IMR-90 (cell line): ENCODE results near the gene MDM1.

Experiments
- BHLHE40 ChIP-seq: fragments of 150-350 bp; IDR thresholded peaks from 2 replicates; pipeline ENCODE4 v1.6.1; 2016; ENCODE audit warnings: mild to moderate bottlenecking, low read depth, low read length
- FOS ChIP-seq: fragments of 150-350 bp; IDR thresholded peaks from 2 replicates; pipeline ENCODE4 v1.6.1; 2016; ENCODE audit warnings: low read depth, low read length
- MAFK ChIP-seq: IDR thresholded peaks from 2 replicates; pipeline ENCODE4 v1.6.1; 2012; ENCODE audit warnings: low read depth, low read length, improper control_type of control experiment
- MXI1 ChIP-seq: IDR thresholded peaks from 2 replicates; pipeline ENCODE4 v1.6.1; 2012; ENCODE audit warnings: low read depth, mild to moderate bottlenecking, low read length, moderate library complexity, borderline replicate concordance
- POLR2A ChIP-seq: IDR thresholded peaks from 2 replicates; pipeline ENCODE4 v1.6.1; 2012; ENCODE audit warnings: mild to moderate bottlenecking, low read depth, low read length
- TF ChIP-seq, protein P1 (sequence below): conservative IDR thresholded peaks from 2 replicates; pipeline ENCODE4 v1.5.1; 2012; ENCODE audit warnings: mild to moderate bottlenecking, low read depth, low read length, improper control_type of control experiment

DNA sequence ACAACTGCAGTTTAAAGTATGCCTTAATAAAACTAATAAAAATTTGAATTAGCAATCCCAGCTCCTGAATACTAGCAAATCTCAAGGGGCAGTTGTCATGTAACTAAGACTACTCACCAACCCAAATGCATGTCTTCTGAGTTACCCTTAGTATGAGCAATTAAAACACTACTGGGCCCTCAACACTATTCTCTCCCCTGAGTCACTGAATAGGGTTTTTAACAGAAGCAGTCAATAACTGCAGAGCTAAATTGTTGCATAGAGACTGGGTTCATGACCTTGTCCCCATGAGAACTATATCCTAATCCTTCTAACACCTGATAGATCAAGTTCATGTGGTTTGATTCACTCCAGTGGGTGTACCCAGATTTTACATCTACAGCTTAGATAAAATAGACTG is 38.8 kb downstream of the MDM1 start:
- TF ChIP-seq POLR2A (no peak), MXI1 (no peak), MAFK (no peak), FOS (no peak), BHLHE40 (no peak)
- TF ChIP-seq, protein P1, sequence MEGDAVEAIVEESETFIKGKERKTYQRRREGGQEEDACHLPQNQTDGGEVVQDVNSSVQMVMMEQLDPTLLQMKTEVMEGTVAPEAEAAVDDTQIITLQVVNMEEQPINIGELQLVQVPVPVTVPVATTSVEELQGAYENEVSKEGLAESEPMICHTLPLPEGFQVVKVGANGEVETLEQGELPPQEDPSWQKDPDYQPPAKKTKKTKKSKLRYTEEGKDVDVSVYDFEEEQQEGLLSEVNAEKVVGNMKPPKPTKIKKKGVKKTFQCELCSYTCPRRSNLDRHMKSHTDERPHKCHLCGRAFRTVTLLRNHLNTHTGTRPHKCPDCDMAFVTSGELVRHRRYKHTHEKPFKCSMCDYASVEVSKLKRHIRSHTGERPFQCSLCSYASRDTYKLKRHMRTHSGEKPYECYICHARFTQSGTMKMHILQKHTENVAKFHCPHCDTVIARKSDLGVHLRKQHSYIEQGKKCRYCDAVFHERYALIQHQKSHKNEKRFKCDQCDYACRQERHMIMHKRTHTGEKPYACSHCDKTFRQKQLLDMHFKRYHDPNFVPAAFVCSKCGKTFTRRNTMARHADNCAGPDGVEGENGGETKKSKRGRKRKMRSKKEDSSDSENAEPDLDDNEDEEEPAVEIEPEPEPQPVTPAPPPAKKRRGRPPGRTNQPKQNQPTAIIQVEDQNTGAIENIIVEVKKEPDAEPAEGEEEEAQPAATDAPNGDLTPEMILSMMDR: no peak
